OCI-LY1 (cell line): Measurements from ENCODE around the gene LCAT.

Experiments used
- EZH2 ChIP-seq: fragments of 200-600 bp; sonication (generic), shearing (Covaris generic); IDR thresholded peaks from 2 replicates; pipeline ENCODE4 v1.8.0; 2017; ENCODE audit warnings: borderline replicate concordance, mixed run types, mild to moderate bottlenecking, antibody characterized with exemption, low read length, moderate library complexity, mixed read lengths
- TF ChIP-seq, protein P1 (sequence below): fragments of 200-600 bp; sonication (generic), shearing (Covaris generic); IDR thresholded peaks from 2 replicates; pipeline ENCODE4 v1.5.1; 2017; ENCODE audit warnings: mild to moderate bottlenecking, antibody characterized with exemption, low read length, moderate library complexity, mixed read lengths

DNA sequence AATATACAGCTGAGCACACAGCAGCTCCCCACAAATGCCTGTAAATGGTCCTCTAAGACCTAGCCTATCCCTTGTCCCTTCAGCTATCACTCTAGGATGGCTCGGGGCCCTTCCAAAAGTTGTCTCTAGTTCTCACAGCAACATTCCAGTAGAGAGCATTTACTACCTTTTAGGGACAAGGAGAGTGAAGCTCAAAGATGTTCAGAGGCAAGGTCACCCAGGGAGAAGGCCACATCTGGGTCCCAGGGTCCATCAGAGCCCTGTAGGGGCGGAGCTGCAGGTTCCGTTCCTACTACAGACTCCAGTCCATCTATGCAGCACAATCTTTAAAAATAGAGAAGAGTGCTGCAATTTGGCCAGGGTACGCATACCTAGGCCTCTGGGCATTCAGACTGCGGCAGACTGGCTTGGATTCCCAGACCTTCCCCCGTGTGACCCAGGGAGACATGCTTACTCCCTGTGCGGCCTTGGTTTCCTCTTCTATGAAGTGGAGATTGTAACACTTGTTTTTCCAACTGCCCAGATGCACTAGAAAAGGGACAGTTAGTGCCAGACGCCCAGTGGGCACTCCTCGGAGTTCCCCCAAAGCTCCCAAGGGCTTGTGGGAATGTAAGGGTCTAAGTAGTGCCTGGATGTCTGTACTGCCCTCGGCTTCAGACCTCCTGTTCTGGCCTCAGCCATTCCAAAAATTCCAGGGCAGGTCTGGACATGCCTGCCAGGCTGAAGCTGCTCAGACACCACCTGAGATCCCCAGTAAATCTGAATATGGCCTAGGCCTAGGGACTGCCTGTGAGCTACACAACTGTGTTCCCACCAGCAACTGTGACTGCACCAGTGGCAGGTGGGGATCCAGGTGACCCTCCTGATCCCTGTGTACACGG lies 22.0 kb upstream of the LCAT start:
- TF ChIP-seq, protein P1, sequence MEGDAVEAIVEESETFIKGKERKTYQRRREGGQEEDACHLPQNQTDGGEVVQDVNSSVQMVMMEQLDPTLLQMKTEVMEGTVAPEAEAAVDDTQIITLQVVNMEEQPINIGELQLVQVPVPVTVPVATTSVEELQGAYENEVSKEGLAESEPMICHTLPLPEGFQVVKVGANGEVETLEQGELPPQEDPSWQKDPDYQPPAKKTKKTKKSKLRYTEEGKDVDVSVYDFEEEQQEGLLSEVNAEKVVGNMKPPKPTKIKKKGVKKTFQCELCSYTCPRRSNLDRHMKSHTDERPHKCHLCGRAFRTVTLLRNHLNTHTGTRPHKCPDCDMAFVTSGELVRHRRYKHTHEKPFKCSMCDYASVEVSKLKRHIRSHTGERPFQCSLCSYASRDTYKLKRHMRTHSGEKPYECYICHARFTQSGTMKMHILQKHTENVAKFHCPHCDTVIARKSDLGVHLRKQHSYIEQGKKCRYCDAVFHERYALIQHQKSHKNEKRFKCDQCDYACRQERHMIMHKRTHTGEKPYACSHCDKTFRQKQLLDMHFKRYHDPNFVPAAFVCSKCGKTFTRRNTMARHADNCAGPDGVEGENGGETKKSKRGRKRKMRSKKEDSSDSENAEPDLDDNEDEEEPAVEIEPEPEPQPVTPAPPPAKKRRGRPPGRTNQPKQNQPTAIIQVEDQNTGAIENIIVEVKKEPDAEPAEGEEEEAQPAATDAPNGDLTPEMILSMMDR: no peak
- no peak for TF ChIP-seq EZH2
